GM12878 (cell line): Measurements from ENCODE around the gene PRCC. TPM values are rescaled to one million over a fixed set of nuclear protein-coding genes. Genes with fewer than 3 reads are reported as not detected.

Experiments used
- ATAC-seq: fragments of 200-7000 bp; cut with Tn5 transposase; 3 replicates; pipeline ENCODE4 v1.9.1; 2020; ENCODE audit warnings: mild to moderate bottlenecking, moderate library complexity
- BruUV-seq: library from RNA; stranded (reverse); fragments of 400-500 nt; replicated peaks from 2 replicates; lab custom pipeline; 2021; lab: Mats Ljungman, UMichigan
- CTCF ChIA-PET: fragments of 300-600 bp; sonication (Branson Sonifier 250); formaldehyde crosslinking; extraction: SDS; loops from one replicate; lab custom pipeline; 2021; ENCODE audit warnings: inconsistent platforms; lab: Yijun Ruan, JAX
- POLR2A ChIA-PET: fragments of 350-600 bp; formaldehyde crosslinking; extraction: SDS; loops from one replicate; lab custom pipeline; 2021; ENCODE audit warnings: inconsistent platforms; lab: Charles Lee
- RAD21 ChIA-PET: fragments of 300-600 bp; sonication (Branson Sonifier 250); formaldehyde crosslinking; loops from one replicate; lab custom pipeline; 2023; ENCODE audit warnings: antibody characterized with exemption; ENCODE audit not compliant: unreplicated experiment; lab: Charles Lee
- SMC1A ChIA-PET: fragments of 300-600 bp; sonication (Branson Sonifier 250); formaldehyde crosslinking; loops from one replicate; lab custom pipeline; 2023; ENCODE audit not compliant: unreplicated experiment, uncharacterized antibody; lab: Charles Lee
- DNase-seq: peaks from one replicate; pipeline ENCODE4 v3.0.0-alpha.2; 2011; ENCODE audit warnings: low read depth, low spot score
- FAIRE-seq: peaks from 3 replicates; lab custom pipeline; 2011; peaks lifted over from hg19 to GRCh38; lab: Jason Lieb, UNC
- H2AFZ ChIP-seq: 2 replicates; pipeline ENCODE4 v1.6.0; 2011; ENCODE audit warnings: low read depth, low read length, control low read depth; ENCODE audit not compliant: control insufficient read depth
- H3K27ac ChIP-seq: 2 replicates; pipeline ENCODE4 v1.5.1; 2011; ENCODE audit warnings: control low read depth; ENCODE audit not compliant: control insufficient read depth, insufficient read depth
- H3K27me3 ChIP-seq, 2 experiments: replicated peaks in 1 of 2; 2 replicates each; pipeline versions ENCODE4 v1.6.0 to v1.6.1; 2011; ENCODE audit warnings: low read length in 1 of 2; ENCODE audit not compliant: control insufficient read depth in 2 of 2, insufficient read depth in 2 of 2
- H3K36me3 ChIP-seq, 2 experiments: 2 replicates each; pipeline ENCODE4 v1.5.1; 2011; ENCODE audit warnings: low read length in 1 of 2; ENCODE audit not compliant: control insufficient read depth in 2 of 2, insufficient read depth in 2 of 2
- H3K4me1 ChIP-seq: 2 replicates; pipeline ENCODE4 v1.6.1; 2011; ENCODE audit warnings: mild to moderate bottlenecking, low read length, moderate library complexity, mixed read lengths; ENCODE audit not compliant: control insufficient read depth, insufficient read depth
- H3K4me2 ChIP-seq: 2 replicates; pipeline ENCODE4 v1.6.0; 2011; ENCODE audit warnings: control low read depth; ENCODE audit not compliant: control insufficient read depth, insufficient read depth
- H3K4me3 ChIP-seq: fragments of 200-600 bp; sonication (generic); 2 replicates; pipeline ENCODE4 v1.5.1; 2016
- H3K79me2 ChIP-seq: 2 replicates; pipeline ENCODE4 v1.6.0; 2011; ENCODE audit warnings: low read length; ENCODE audit not compliant: control insufficient read depth, insufficient read depth
- H3K9ac ChIP-seq: 2 replicates; pipeline ENCODE4 v1.8.0; 2011; ENCODE audit warnings: low read length, control low read depth, mixed read lengths; ENCODE audit not compliant: control insufficient read depth, insufficient read depth
- H3K9me3 ChIP-seq: replicated peaks from 3 replicates; pipeline ENCODE4 v1.5.1; 2011; ENCODE audit warnings: mild to moderate bottlenecking, low read length; ENCODE audit not compliant: control insufficient read depth, insufficient read depth
- H4K20me1 ChIP-seq: 2 replicates; pipeline ENCODE4 v1.6.0; 2011; ENCODE audit not compliant: control insufficient read depth, insufficient read depth
- BMI1 ChIP-seq: fragments of 450-650 bp; IDR thresholded peaks from 2 replicates; pipeline ENCODE4 v1.6.1; 2016; ENCODE audit warnings: mild to moderate bottlenecking, moderate library complexity, borderline replicate concordance
- JUND ChIP-seq: IDR thresholded peaks from 2 replicates; pipeline ENCODE4 v1.6.1; 2012; ENCODE audit warnings: low read depth, mild to moderate bottlenecking, low read length, improper control_type of control experiment, moderate library complexity
- RUNX3 ChIP-seq: IDR thresholded peaks from 2 replicates; pipeline ENCODE4 v1.6.1; 2012; ENCODE audit warnings: low read length, inconsistent platforms
- WGBS: methylation state at CpG from one replicate; pipeline ENCODE4 v1.1.6; 2016; ENCODE audit warnings: low lambda C conversion rate; ENCODE audit not compliant: insufficient replicate concordance, insufficient coverage; ENCODE audit errors: missing lambda C conversion rate; 5-methylcytosine and 5-hydroxymethylcytosine counted together
- in situ Hi-C: fragments of 300-500 bp; cut with MboI; formaldehyde crosslinking; loops from 9 replicates; pipeline ENCODE4 v1.14.3; 2018; ENCODE audit warnings: mixed read lengths
- intact Hi-C: fragments of 100-400 bp; cut with micrococcal nuclease; formaldehyde crosslinking; loops from one replicate; pipeline ENCODE4 v1.14.2; 2022; ENCODE audit not compliant: unreplicated experiment
- polyA plus RNA-seq, 11 experiments: library from polyadenylated mRNA; depleted of rRNA in 4 of 11; unstranded in 6 of 11; stranded (reverse) in 5 of 11; fragments of >200 nt; fragmentation: Nextera tagmentation in 4 of 11; fragmentation: Illumina TruSeq in 1 of 11; extraction: Ambion mirVana in 4 of 11; extraction: Trizol in 1 of 11; gene quantifications; 1 replicate in 1 of 11; 2 replicates in 10 of 11; pipeline versions ENCODE4 v1.2.1 to v1.2.3, GENCODE V29; 2011 to 2016; ENCODE audit warnings: inconsistent platforms in 2 of 11, missing spikeins in 2 of 11, low read depth in 1 of 11
- total RNA-seq, 4 experiments: library from RNA; depleted of rRNA in 3 of 4; stranded (reverse); fragments of >200 nt in 3 of 4; fragmentation: Illumina TruSeq in 1 of 4; extraction: Trizol in 1 of 4; gene quantifications; 2 replicates each; pipeline versions ENCODE4 v1.2.1 to v1.2.3, GENCODE V29; 2013 to 2021

The PRCC gene
- total and polyA plus RNA-seq, 10 of the 15 experiments (the other 5 are each of a cell fraction or from before 2014, with no cell fraction given): 23.8 to 132 (median 63.1) TPM

DNA sequence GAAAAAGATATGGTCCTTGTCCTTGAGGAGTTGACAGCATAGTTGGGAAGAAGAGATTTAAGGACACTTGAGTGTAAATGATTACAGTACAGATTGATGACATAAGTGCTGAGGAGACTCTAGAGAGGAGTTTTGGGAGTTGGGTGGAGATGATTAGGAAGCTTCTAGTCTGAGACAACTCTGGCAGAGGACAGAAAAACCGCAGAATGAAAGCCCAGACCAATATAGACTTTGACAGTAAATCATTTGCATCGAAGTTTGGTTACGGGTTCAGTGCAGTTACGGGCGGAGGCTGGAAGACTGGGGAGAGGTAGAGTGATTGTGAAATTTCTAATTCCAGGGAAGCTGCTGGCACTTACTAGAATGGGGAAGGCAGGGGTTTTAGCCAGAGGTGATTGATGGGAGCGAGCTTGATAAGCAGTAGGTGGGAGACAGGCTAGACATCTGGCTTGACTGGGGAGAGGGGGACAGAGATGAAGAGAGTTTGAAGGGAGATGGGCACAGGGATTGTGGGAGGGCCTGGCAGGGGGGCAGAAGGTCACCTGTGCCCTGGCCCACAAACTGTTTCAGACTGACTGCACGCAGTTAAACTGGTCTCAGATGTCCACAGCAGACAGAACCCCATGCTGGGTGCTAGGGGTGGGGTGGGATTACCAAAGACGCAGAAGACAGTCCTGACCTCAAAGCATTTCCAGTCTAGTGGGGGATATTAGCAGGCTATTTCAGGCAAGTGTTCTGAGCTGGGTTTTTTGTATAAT, 29.2 kb downstream of the PRCC start:
- Histone ChIP-seq H2AFZ (no peak overlapping the region), H3K27me3 (no peaks in the 10 kb centered on the region), H4K20me1 (no peaks in the 10 kb centered on the region), H3K4me1 (peaks cover 17% of the 10 kb centered on the region), H3K79me2 (no peaks in the 10 kb centered on the region), H3K9ac (no peak overlapping the region), H3K4me3 (no peak overlapping the region), H3K4me2 (peak overlapping the region; percentile 38; the same call in 1 of the 2 replicates), H3K9me3 (no peaks in the 10 kb centered on the region), H3K36me3 (peaks cover 38 to 52% of the 10 kb centered on the region in 2 experiments), H3K27ac (no peak overlapping the region)
- no peak for DNase-seq
- SMC1A ChIA-PET: interaction anchor here (0.9 to 5.7 kb wide), 13 partner anchors 12 to 311 kb away, joined by 3 to 60 read pairs (median 5); partner anchors contain the start of genes INSRR, ISG20L2, METTL25B and NTRK1
- no peak for TF ChIP-seq JUND
- peak; percentile 43; the same call in 1 of the 2 replicates for TF ChIP-seq RUNX3
- TF ChIP-seq BMI1: no peak
- no peak for ATAC-seq
- intact Hi-C loops (loop anchor here (1.0 to 5.0 kb wide), 3 partner anchors 41 to 94 kb away; partner anchors contain the start of gene NTRK1), in situ Hi-C loops (no loop called here)
- BruUV-seq: no TSS peak
- POLR2A ChIA-PET: no interaction called here
- RAD21 ChIA-PET: interaction anchor here (0.9 to 11.9 kb wide), 8 partner anchors 40 to 107 kb away, joined by 3 to 115 read pairs (median 6); partner anchors contain the start of genes INSRR, ISG20L2, METTL25B and NTRK1
- WGBS: 28% methylated on average over 8 of the region's 8 CpGs
- CTCF ChIA-PET: interaction anchor here (0.9 to 13.1 kb wide), 18 partner anchors 8 to 120 kb away, joined by 3 to 206 read pairs (median 6); partner anchors contain the start of genes INSRR, ISG20L2, METTL25B and MRPL24
- FAIRE-seq: no peak
